ENCODE results near the gene ARID3B. TPM values are rescaled to one million over a fixed set of nuclear protein-coding genes. Genes with fewer than 3 reads are reported as not detected.
A peak's percentile ranks its signal among the peaks of the same experiment; 100 is the strongest.

The ARID3B gene
- total and polyA plus RNA-seq, 2 of the 13 experiments (the other 11 are each of a cell fraction or from before 2014, with no cell fraction given) = 5.3 to 12.8 TPM

GRCh38 chr15:74545776-74546656 lies 5.0 kb downstream of the ARID3B start (continued):
- TF ChIP-seq GPBP1L1 (CRISPR knock-in tag; IDR thresholded peaks at IDR 0.05) = no peak
- peak in 1 of 2 experiments; percentile 67; a peak in 1 of 4 replicates for TF ChIP-seq REST (IDR thresholded peaks at IDR 0.05; ENCODE audit: borderline replicate concordance in 1 of 2, low read depth in 1 of 2, low read length in 2 of 2)
- peak; percentile 85 for TF ChIP-seq ZNF614 (CRISPR knock-in tag; IDR thresholded peaks at IDR 0.05; ENCODE audit: borderline replicate concordance)
- peak; percentile 26; the same call in 1 of the 2 replicates for TF ChIP-seq STAG1 (CRISPR knock-in tag; IDR thresholded peaks at IDR 0.05)
- TF ChIP-seq SNRNP70 (IDR thresholded peaks at IDR 0.05; ENCODE audit: low read depth, low read length) = no peak
- peak; percentile 80 for TF ChIP-seq ZNF331 (CRISPR knock-in tag; IDR thresholded peaks at IDR 0.05)
- peak; percentile 80 for TF ChIP-seq TCF7 (IDR thresholded peaks at IDR 0.05; ENCODE audit: low read depth)
- TF ChIP-seq SMAD9 (CRISPR knock-in tag; IDR thresholded peaks at IDR 0.05) = no peak
- TF ChIP-seq GABPB1 (CRISPR knock-in tag; IDR thresholded peaks at IDR 0.05) = peak; percentile 86
- TF ChIP-seq CTCF (CRISPR knock-in tag; IDR thresholded peaks at IDR 0.05) = peak; percentile 27; the same call in 1 of the 2 replicates
- no peak for TF ChIP-seq GLI4 (CRISPR knock-in tag; IDR thresholded peaks at IDR 0.05; ENCODE audit: borderline replicate concordance)
- TF ChIP-seq HOMEZ (CRISPR knock-in tag; IDR thresholded peaks at IDR 0.05; ENCODE audit: low read depth) = 0 out of 2 replicates have a peak, but pooled peaks have one; percentile 42
- TF ChIP-seq PHF21A (CRISPR knock-in tag; IDR thresholded peaks at IDR 0.05) = peak; percentile 93
- TF ChIP-seq ZBTB21 (CRISPR knock-in tag; IDR thresholded peaks at IDR 0.05) = no peak; the same call in 1 of the 2 replicates
- no peak for TF ChIP-seq KDM1A (CRISPR knock-in tag; IDR thresholded peaks at IDR 0.05)
- no peak for TF ChIP-seq TBP (CRISPR knock-in tag; IDR thresholded peaks at IDR 0.05)
- 0 out of 2 replicates have a peak, but pooled peaks have one; percentile 31 for TF ChIP-seq ZNF354B (CRISPR knock-in tag; IDR thresholded peaks at IDR 0.05)
- TF ChIP-seq KLF15 (CRISPR knock-in tag; IDR thresholded peaks at IDR 0.05; ENCODE audit: borderline replicate concordance) = no peak
- no peak for TF ChIP-seq ZNF510 (CRISPR knock-in tag; IDR thresholded peaks at IDR 0.05; ENCODE audit: low read depth)
- TF ChIP-seq NFATC3 (CRISPR knock-in tag; IDR thresholded peaks at IDR 0.05) = peak; percentile 74; the same call in 1 of the 2 replicates

Data from HepG2 (cell line).